Rectal smooth muscle tissue (tissue), 1 donor: ENCODE data around the gene LRPAP1.

ENCODE experiments used
- H3K27ac ChIP-seq: one replicate; pipeline ENCODE4 v1.7.0; 2013; ENCODE audit warnings: low read depth, low read length, inconsistent platforms
- H3K27me3 ChIP-seq: one replicate; pipeline ENCODE4 v1.7.0; 2013; ENCODE audit warnings: low read length; ENCODE audit not compliant: control insufficient read depth, insufficient read depth
- H3K36me3 ChIP-seq: one replicate; pipeline ENCODE4 v1.7.0; 2013; ENCODE audit warnings: low read length; ENCODE audit not compliant: control insufficient read depth, insufficient read depth
- H3K4me1 ChIP-seq: one replicate; pipeline ENCODE4 v1.7.0; 2013; ENCODE audit warnings: low read length; ENCODE audit not compliant: control insufficient read depth, insufficient read depth
- H3K4me3 ChIP-seq: one replicate; pipeline ENCODE4 v1.7.0; 2013; ENCODE audit warnings: low read length
- H3K9ac ChIP-seq: one replicate; pipeline ENCODE4 v1.7.0; 2013; ENCODE audit warnings: low read length

The LRPAP1 gene

GRCh38 chr4:3518941-3519340 lies 13.3 kb downstream of the LRPAP1 start:
- Histone ChIP-seq H3K4me1 (no peaks in the 10 kb centered on the region), H3K4me3 (no peak overlapping the region), H3K36me3 (peaks cover 53% of the 10 kb centered on the region), H3K27ac (no peak overlapping the region), H3K9ac (no peak overlapping the region), H3K27me3 (no peaks in the 10 kb centered on the region)

DNA sequence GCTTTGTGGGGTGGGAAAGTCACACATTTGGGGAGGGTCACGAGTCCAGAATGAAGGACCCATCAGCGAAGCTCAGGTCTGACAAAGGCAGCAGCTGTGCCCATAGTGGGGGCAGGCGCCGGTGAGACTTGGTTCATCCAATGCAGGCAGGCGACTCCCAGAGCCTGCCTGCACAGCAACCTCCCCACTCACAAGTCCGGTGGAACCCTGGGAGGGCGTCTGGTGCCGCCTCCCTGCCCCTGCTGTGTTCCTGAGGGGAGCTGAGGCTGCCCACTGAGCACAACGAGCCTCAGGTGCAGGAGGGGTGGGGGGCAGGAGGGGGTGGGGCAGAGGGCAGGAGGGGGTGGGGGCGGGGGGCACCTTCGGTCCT lies 13.7 kb downstream of the LRPAP1 start:
- H3K27ac ChIP-seq = no peak overlapping the region
- H3K4me3 ChIP-seq = no peak overlapping the region
- no peak overlapping the region for H3K9ac ChIP-seq
- H3K36me3 ChIP-seq = peaks cover 52% of the 10 kb centered on the region
- H3K27me3 ChIP-seq = no peaks in the 10 kb centered on the region
- no peaks in the 10 kb centered on the region for H3K4me1 ChIP-seq

- H3K27ac ChIP-seq = no peak overlapping the region
- peaks cover 46% of the 10 kb centered on the region for H3K36me3 ChIP-seq
- H3K27me3 ChIP-seq = no peaks in the 10 kb centered on the region
- H3K4me1 ChIP-seq = no peaks in the 10 kb centered on the region
- no peak overlapping the region for H3K9ac ChIP-seq
- no peak overlapping the region for H3K4me3 ChIP-seq
Observed at GRCh38 chr4:3517731-3518510, 14.3 kb downstream of the LRPAP1 start.

DNA sequence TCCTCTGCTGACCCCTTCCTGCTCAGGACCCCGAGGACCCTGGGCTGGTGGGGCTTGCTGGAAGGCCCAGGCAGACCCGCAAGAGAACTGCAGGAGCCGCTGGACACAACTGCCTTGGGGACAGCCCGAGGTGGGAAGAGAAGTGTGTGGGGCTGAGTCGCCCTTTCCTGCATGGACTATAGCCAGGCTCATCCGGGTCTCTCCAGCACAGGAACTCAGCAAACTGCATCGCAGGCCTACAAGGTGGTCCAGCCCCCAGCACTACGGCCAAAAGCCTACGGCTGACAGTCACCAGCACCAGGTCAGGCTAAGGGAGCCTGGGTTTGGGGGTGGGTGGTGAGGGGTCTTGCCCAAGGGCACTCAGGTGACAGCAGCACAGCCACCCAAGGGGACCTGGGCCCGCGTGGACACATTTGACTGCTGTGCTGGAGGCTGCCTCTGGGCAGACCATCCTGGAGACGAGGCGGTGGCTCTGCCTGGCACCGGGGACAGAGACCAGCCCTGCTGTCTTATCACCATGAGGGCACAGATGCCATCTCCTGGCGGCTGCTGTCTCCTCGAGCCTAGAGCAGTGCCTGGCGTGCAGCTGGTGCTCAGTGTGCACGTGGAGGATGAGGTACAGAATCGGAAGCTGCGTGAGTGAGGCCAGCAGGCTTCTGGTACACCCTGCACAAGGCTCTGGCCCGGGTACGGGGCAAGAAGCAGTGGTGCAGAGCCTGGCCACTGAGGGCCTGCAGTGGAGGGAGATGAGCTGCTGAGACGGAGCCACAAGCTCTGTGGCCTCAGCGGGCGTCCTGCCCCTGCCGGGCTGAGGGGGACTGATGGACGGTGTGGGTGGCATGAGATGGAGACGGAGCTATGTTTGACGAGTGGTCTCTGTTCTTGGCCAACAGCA lies 15.1 kb downstream of the LRPAP1 start:
- no peak overlapping the region for H3K4me3 ChIP-seq
- H3K9ac ChIP-seq = no peak overlapping the region
- no peaks in the 10 kb centered on the region for H3K4me1 ChIP-seq
- no peaks in the 10 kb centered on the region for H3K27me3 ChIP-seq
- peaks cover 49% of the 10 kb centered on the region for H3K36me3 ChIP-seq
- H3K27ac ChIP-seq = no peak overlapping the region

GRCh38 chr4:3516061-3516835 lies 16.0 kb downstream of the LRPAP1 start:
- peaks cover 54% of the 10 kb centered on the region for H3K36me3 ChIP-seq
- H3K27me3 ChIP-seq = no peaks in the 10 kb centered on the region
- no peaks in the 10 kb centered on the region for H3K4me1 ChIP-seq
- H3K9ac ChIP-seq = no peak overlapping the region
- no peak overlapping the region for H3K27ac ChIP-seq
- H3K4me3 ChIP-seq = no peak overlapping the region

- Histone ChIP-seq H3K27ac (no peak overlapping the region), H3K27me3 (no peaks in the 10 kb centered on the region), H3K4me3 (no peak overlapping the region), H3K4me1 (no peaks in the 10 kb centered on the region), H3K36me3 (peaks cover 58% of the 10 kb centered on the region), H3K9ac (no peak overlapping the region)
Observed at GRCh38 chr4:3515646-3516045, 16.6 kb downstream of the LRPAP1 start.

DNA sequence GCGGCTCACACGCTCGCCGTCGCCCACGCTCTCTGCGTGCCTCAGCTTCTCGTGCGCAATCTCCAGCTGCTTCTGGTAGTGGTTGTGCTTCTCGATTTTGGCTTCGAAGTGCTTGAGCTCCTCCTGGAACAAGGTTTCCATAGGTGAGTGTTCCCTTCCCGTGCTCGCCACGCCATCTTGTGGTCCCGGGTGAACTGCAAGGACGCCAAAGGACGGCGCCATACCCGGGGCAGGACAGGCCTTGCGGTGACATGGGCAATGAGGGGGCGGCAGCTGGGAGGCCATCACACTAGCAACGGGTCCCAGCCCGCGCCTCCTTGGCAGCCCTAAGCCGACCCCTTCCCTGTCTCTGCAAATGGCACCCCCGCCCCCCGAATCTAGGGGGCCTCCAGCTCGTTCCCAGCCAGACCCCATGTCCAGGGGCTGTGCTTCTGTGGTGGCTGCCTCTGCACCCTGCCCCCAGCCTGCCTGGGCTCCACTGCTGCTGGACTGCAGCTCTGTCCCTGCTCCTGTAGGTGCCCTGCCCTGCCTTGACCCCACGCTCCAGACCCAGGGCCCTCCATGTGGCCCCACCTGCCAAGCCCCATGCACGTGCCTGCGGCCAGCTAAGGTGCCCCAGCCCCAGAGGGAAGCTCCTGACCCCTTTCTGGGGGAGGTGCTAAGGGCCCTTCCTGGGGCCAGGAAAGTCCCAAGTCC lies 17.3 kb downstream of the LRPAP1 start:
- H3K9ac ChIP-seq = no peak overlapping the region
- no peak overlapping the region for H3K4me3 ChIP-seq
- H3K27me3 ChIP-seq = no peaks in the 10 kb centered on the region
- H3K36me3 ChIP-seq = peaks cover 61% of the 10 kb centered on the region
- H3K4me1 ChIP-seq = no peaks in the 10 kb centered on the region
- H3K27ac ChIP-seq = no peak overlapping the region

DNA sequence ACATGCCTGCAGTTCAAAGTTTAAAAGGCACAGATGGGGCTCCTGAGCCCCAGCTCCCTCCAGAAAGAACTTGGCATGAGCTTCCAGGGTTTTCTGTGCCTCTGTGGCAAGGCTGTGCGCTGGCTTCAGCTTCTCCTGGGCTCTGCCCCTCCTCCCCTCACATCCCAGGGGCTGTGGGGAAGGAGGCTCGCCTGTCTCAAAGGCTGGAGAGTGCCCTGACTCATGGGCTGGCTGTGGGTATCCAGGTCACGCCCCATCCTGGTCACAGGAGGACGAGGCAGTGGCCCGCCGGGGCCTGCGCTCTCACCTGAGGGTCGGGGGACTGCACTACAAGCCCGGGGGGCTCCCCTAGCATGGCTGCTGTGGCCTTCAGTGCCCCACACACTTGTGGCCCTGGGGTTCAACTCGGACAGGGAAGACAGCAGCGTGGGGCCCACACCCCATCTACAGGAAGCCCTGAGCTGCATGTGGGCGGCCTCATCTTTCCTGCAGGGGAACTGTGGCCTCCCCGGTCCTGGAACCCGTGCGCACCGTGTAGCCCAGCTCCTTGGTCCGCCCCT lies 17.9 kb downstream of the LRPAP1 start:
- no peak overlapping the region for H3K4me3 ChIP-seq
- no peak overlapping the region for H3K9ac ChIP-seq
- H3K27me3 ChIP-seq = no peaks in the 10 kb centered on the region
- H3K36me3 ChIP-seq = peaks cover 54% of the 10 kb centered on the region
- H3K27ac ChIP-seq = no peak overlapping the region
- no peaks in the 10 kb centered on the region for H3K4me1 ChIP-seq

GRCh38 chr4:3513807-3514206 lies 18.4 kb downstream of the LRPAP1 start:
- H3K4me3 ChIP-seq = no peak overlapping the region
- no peaks in the 10 kb centered on the region for H3K4me1 ChIP-seq
- no peaks in the 10 kb centered on the region for H3K27me3 ChIP-seq
- H3K9ac ChIP-seq = no peak overlapping the region
- no peak overlapping the region for H3K27ac ChIP-seq
- peaks cover 54% of the 10 kb centered on the region for H3K36me3 ChIP-seq

DNA sequence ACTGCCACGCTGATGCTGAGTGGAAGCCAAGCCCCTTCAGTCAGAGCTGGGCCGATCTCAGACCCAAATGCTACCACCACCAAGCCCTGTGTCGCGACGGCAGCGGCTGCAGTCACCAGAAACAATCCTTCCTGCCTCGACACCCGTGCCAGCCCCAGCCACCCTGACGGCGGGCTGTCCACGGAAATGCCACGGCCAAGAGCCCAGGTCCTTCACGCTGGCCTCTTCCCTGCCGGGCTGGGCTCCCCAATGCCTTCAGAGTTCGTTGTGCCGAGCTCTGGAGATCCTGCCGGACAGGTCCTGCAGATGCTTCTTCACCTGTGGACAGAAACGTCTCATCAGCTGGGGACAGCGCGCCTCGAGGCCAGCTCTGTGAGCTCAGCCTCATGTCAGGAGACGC lies 19.5 kb downstream of the LRPAP1 start:
- Histone ChIP-seq H3K4me3 (no peak overlapping the region), H3K27me3 (no peaks in the 10 kb centered on the region), H3K9ac (no peak overlapping the region), H3K36me3 (peaks cover 56% of the 10 kb centered on the region), H3K27ac (no peak overlapping the region), H3K4me1 (no peaks in the 10 kb centered on the region)

GRCh38 chr4:3512279-3512678 lies 19.9 kb downstream of the LRPAP1 start:
- H3K36me3 ChIP-seq = peaks cover 52% of the 10 kb centered on the region
- H3K27ac ChIP-seq = no peak overlapping the region
- H3K4me3 ChIP-seq = no peak overlapping the region
- H3K9ac ChIP-seq = no peak overlapping the region
- no peaks in the 10 kb centered on the region for H3K4me1 ChIP-seq
- H3K27me3 ChIP-seq = no peaks in the 10 kb centered on the region
